ENCODE measurements around the gene SLC7A6. TPM values are rescaled to one million over a fixed set of nuclear protein-coding genes. Genes with fewer than 3 reads are reported as not detected.

Gene SLC7A6
- total RNA-seq, 4 donors from 2014 or later, result 20.6 to 145 (median 31.4) TPM

- H3K27me3 ChIP-seq, result no peaks in the 10 kb centered on the region
- in situ Hi-C loops (cut with MboI; ENCODE audit: low pct_ligation_motif_present in 1 of 4, low pct_unique_long_range_greater_than_20kb in 1 of 4, low sequenced_read_pairs in 3 of 4), result no loop called here
- no peak overlapping the region for H3K27ac ChIP-seq
- peaks cover 4 to 11% (median 7%) of the 10 kb centered on the region in 4 donors for H3K4me1 ChIP-seq
- H3K9me3 ChIP-seq, result no peaks in the 10 kb centered on the region
- H3K36me3 ChIP-seq, result peaks cover 0 to 37% (median 9%) of the 10 kb centered on the region in 4 donors
- H3K4me3 ChIP-seq, result no peak overlapping the region
- DNase-seq, result no peak
- WGBS, 2 donors (ENCODE audit: low coverage in 1 of 2), result 94 to 97% methylated on average over 9 to 27 of the region's 27 CpGs
- intact Hi-C loops (cut with DNase I; ENCODE audit: low total_unique reads), result no loop called here
- TF ChIP-seq POLR2A (IDR thresholded peaks at IDR 0.05) (no peak), POLR2AphosphoS5 (IDR thresholded peaks at IDR 0.05) (no peak), EP300 (IDR thresholded peaks at IDR 0.05; ENCODE audit: low read depth) (no peak), CTCF (IDR thresholded peaks at IDR 0.05) (no peak)
These were observed 84.5 kb downstream of the SLC7A6 start for GRCh38 chr16:68348639-68349445.

- H3K4me1 ChIP-seq, result peaks cover 4 to 11% (median 7%) of the 10 kb centered on the region in 4 donors
- no peak for TF ChIP-seq CTCF (IDR thresholded peaks at IDR 0.05)
- no peak for TF ChIP-seq EP300 (IDR thresholded peaks at IDR 0.05; ENCODE audit: low read depth)
- peak in 2 of 3 donors; percentile 58 to 71 for TF ChIP-seq POLR2AphosphoS5 (IDR thresholded peaks at IDR 0.05)
- no peak for TF ChIP-seq POLR2A (IDR thresholded peaks at IDR 0.05)
- WGBS, 2 donors (ENCODE audit: low coverage in 1 of 2), result 89% methylated on average over 10 of the region's 10 CpGs; no CpG with 5 or more reads in 1 of the 2 donors
- H3K27me3 ChIP-seq, result no peaks in the 10 kb centered on the region
- H3K9me3 ChIP-seq, result no peaks in the 10 kb centered on the region
- intact Hi-C loops (cut with DNase I; ENCODE audit: low total_unique reads), result no loop called here
- H3K36me3 ChIP-seq, result peaks cover 0 to 42% (median 13%) of the 10 kb centered on the region in 4 donors
- H3K27ac ChIP-seq, result no peak overlapping the region
- H3K4me3 ChIP-seq, result no peak overlapping the region
- DNase-seq, result no peak
- in situ Hi-C loops (cut with MboI; ENCODE audit: low pct_ligation_motif_present in 1 of 4, low pct_unique_long_range_greater_than_20kb in 1 of 4, low sequenced_read_pairs in 3 of 4), result no loop called here
These were observed 85.6 kb downstream of the SLC7A6 start for GRCh38 chr16:68349838-68350410.

GRCh38 chr16:68350813-68351350 lies 86.6 kb downstream of the SLC7A6 start:
- peak overlapping the region in 1 of 4 donors; percentile 82 for H3K27ac ChIP-seq
- H3K36me3 ChIP-seq, result peaks cover 0 to 37% (median 14%) of the 10 kb centered on the region in 4 donors
- DNase-seq, result no peak
- intact Hi-C loops (cut with DNase I; ENCODE audit: low total_unique reads), result no loop called here
- no peaks in the 10 kb centered on the region for H3K27me3 ChIP-seq
- no peak for TF ChIP-seq EP300 (IDR thresholded peaks at IDR 0.05; ENCODE audit: low read depth)
- no peak overlapping the region for H3K4me3 ChIP-seq
- in situ Hi-C loops (cut with MboI; ENCODE audit: low pct_ligation_motif_present in 1 of 4, low pct_unique_long_range_greater_than_20kb in 1 of 4, low sequenced_read_pairs in 3 of 4), result no loop called here
- peaks cover 4 to 16% (median 7%) of the 10 kb centered on the region in 4 donors for H3K4me1 ChIP-seq
- 90 to 94% methylated on average over 2 to 10 of the region's 10 CpGs for WGBS, 2 donors (ENCODE audit: low coverage in 1 of 2)
- no peaks in the 10 kb centered on the region for H3K9me3 ChIP-seq

Small RNAs within 50 kb of the gene (small RNA-seq; reads per million reads assigned to genes)
- 0 reads per million in 4 donors for gene RNU4-30P
- gene RNU6-1262P, result 0 reads per million in 4 donors

Other genes starting within 250 kb of the SLC7A6 start
- not detected for gene DPEP2NB, start 248.6 kb upstream of the SLC7A6 start, total RNA-seq
- 10 to 100 TPM in 1 of 4 donors, 1 to 10 TPM in 3; 4.8 to 13.1 (median 6.2) TPM for gene DDX28, start 241.3 kb upstream of the SLC7A6 start, total RNA-seq
- 10 to 100 TPM in 3 of 4 donors, 1 to 10 TPM in 1; 9.2 to 13.1 (median 11.2) TPM for gene DUS2, start 241.2 kb upstream of the SLC7A6 start, total RNA-seq
- 100 to 1,000 TPM in 1 of 4 donors, 10 to 100 TPM in 3; 27.5 to 107 (median 41.6) TPM for gene NFATC3, start 179.2 kb upstream of the SLC7A6 start, total RNA-seq
- gene ESRP2, start 28.4 kb upstream of the SLC7A6 start, total RNA-seq, result 10 to 100 TPM; 61.3 to 87.5 (median 77.2) TPM
- 10 to 100 TPM in 3 of 4 donors, 1 to 10 TPM in 1; 9.6 to 18.2 (median 15.0) TPM for gene PLA2G15, start 19.2 kb upstream of the SLC7A6 start, total RNA-seq
- gene SLC7A6OS, start 46.4 kb downstream of the SLC7A6 start, total RNA-seq, result 10 to 100 TPM in 3 of 4 donors, 1 to 10 TPM in 1; 7.8 to 49.0 (median 15.3) TPM
- 100 to 1,000 TPM in 1 of 4 donors, 10 to 100 TPM in 3; 20.6 to 115 (median 38.5) TPM for gene PRMT7, start 46.5 kb downstream of the SLC7A6 start, total RNA-seq
- 100 to 1,000 TPM in 1 of 4 donors, 10 to 100 TPM in 3; 51.1 to 168 (median 68.9) TPM for gene SMPD3, start 184.0 kb downstream of the SLC7A6 start, total RNA-seq

Data from transverse colon (tissue), 4 donors.